ENCODE data around the gene RFFL.

RFFL gene

DNA sequence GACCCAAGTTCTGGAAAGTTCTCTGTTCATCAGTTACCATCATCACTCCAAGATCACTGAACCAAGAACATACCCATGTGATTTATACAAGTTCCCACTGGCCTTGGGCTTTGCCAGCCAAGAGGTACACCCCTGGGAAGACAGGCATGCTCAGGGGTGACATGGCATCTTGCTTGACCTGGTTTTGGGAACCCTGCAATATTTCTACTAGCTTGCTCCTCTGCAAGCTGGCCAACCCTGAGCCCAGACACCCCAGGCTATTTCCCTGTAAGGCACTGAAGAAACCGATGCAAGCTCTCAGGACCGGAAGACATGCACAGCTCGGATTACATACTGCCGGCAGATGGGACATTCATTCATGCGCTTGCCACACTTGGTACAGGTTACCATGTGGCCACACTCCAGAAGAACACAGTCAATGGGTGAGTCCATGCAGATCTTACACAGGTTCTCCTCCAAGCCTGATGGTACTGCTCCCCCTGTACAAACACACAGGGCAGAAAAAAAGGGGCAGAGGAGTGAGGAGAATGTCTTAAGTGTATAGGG is 51.8 kb downstream of the RFFL start:
- POLR2A ChIA-PET = no interaction called here
- CTCF ChIA-PET = interaction anchor here (0.6 to 1.0 kb wide), 4 partner anchors 11 to 1766 kb away, joined by 3 to 5 read pairs (median 4); no protein-coding TSS in a partner anchor
- TF ChIP-seq ZNF600 (tag by site-specific recombination; IDR thresholded peaks at IDR 0.05) (no peak), ZNF623 (tag by site-specific recombination; IDR thresholded peaks at IDR 0.05) (no peak)
- TF ChIP-seq, protein P1, sequence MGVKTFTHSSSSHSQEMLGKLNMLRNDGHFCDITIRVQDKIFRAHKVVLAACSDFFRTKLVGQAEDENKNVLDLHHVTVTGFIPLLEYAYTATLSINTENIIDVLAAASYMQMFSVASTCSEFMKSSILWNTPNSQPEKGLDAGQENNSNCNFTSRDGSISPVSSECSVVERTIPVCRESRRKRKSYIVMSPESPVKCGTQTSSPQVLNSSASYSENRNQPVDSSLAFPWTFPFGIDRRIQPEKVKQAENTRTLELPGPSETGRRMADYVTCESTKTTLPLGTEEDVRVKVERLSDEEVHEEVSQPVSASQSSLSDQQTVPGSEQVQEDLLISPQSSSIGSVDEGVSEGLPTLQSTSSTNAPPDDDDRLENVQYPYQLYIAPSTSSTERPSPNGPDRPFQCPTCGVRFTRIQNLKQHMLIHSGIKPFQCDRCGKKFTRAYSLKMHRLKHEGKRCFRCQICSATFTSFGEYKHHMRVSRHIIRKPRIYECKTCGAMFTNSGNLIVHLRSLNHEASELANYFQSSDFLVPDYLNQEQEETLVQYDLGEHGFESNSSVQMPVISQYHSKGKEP (tag by site-specific recombination; IDR thresholded peaks at IDR 0.05) = peak; percentile 32; the same call in 1 of the 2 replicates
- TF ChIP-seq, protein P2, sequence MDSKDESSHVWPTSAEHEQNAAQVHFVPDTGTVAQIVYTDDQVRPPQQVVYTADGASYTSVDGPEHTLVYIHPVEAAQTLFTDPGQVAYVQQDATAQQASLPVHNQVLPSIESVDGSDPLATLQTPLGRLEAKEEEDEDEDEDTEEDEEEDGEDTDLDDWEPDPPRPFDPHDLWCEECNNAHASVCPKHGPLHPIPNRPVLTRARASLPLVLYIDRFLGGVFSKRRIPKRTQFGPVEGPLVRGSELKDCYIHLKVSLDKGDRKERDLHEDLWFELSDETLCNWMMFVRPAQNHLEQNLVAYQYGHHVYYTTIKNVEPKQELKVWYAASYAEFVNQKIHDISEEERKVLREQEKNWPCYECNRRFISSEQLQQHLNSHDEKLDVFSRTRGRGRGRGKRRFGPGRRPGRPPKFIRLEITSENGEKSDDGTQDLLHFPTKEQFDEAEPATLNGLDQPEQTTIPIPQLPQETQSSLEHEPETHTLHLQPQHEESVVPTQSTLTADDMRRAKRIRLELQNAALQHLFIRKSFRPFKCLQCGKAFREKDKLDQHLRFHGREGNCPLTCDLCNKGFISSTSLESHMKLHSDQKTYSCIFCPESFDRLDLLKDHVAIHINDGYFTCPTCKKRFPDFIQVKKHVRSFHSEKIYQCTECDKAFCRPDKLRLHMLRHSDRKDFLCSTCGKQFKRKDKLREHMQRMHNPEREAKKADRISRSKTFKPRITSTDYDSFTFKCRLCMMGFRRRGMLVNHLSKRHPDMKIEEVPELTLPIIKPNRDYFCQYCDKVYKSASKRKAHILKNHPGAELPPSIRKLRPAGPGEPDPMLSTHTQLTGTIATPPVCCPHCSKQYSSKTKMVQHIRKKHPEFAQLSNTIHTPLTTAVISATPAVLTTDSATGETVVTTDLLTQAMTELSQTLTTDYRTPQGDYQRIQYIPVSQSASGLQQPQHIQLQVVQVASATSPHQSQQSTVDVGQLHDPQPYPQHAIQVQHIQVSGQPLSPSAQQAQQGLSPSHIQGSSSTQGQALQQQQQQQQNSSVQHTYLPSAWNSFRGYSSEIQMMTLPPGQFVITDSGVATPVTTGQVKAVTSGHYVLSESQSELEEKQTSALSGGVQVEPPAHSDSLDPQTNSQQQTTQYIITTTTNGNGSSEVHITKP (tag by site-specific recombination; IDR thresholded peaks at IDR 0.05) = peak; percentile 71

DNA sequence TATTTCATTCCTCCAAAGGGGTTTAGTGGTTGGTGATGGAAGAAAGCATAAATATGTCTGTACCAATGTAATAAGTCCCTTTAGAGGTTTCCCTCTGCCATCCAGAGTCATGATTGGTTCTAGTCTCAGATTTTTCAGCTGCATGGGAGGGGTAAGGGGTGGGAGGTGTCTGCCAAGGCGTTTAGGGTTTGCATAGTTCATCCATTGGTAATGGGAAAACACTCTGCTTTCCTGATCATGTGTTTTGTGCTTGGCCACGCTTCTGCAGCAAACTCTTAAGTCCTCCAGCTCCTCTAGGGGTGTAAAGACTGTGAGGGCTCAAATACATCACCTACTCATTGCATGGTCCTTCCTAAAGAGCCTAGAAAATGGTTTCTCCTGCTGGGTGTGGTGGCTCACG is 53.4 kb downstream of the RFFL start:
- H3K36me3 ChIP-seq (ENCODE audit: control insufficient read depth in 2 of 2, insufficient read depth in 1 of 2, low read length in 2 of 2) = peaks cover 4 to 67% of the 10 kb centered on the region in 2 experiments
- H3K4me1 ChIP-seq (ENCODE audit: control insufficient read depth, insufficient read depth, low read length) = 0 out of 2 replicates have a peak, but pooled peaks cover 2% of the 10 kb centered on the region
- no peak for TF ChIP-seq ZNF514 (tag by site-specific recombination; IDR thresholded peaks at IDR 0.05)
- no peak for TF ChIP-seq ZNF174 (tag by site-specific recombination; IDR thresholded peaks at IDR 0.05)
- TF ChIP-seq, protein P3, sequence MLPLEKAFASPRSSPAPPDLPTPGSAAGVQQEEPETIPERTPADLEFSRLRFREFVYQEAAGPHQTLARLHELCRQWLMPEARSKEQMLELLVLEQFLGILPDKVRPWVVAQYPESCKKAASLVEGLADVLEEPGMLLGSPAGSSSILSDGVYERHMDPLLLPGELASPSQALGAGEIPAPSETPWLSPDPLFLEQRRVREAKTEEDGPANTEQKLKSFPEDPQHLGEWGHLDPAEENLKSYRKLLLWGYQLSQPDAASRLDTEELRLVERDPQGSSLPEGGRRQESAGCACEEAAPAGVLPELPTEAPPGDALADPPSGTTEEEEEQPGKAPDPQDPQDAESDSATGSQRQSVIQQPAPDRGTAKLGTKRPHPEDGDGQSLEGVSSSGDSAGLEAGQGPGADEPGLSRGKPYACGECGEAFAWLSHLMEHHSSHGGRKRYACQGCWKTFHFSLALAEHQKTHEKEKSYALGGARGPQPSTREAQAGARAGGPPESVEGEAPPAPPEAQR (tag by site-specific recombination; IDR thresholded peaks at IDR 0.05) = no peak
- no peak for TF ChIP-seq ZNF223 (tag by site-specific recombination; IDR thresholded peaks at IDR 0.05)
- no peak for TF ChIP-seq ZNF341 (tag by site-specific recombination; IDR thresholded peaks at IDR 0.05; ENCODE audit: low read depth)
- no peak for TF ChIP-seq FEZF1 (tag by site-specific recombination; IDR thresholded peaks at IDR 0.05)
- TF ChIP-seq ZNF792 (tag by site-specific recombination; IDR thresholded peaks at IDR 0.05) = no peak
- TF ChIP-seq SALL2 (tag by site-specific recombination; IDR thresholded peaks at IDR 0.05; ENCODE audit: borderline replicate concordance) = no peak
- TF ChIP-seq ZNF169 (tag by site-specific recombination; IDR thresholded peaks at IDR 0.05) = no peak
- TF ChIP-seq TRIM28 (IDR thresholded peaks at IDR 0.05; ENCODE audit: borderline replicate concordance, low read length) = no peak
- TF ChIP-seq YY2 (tag by site-specific recombination; IDR thresholded peaks at IDR 0.05) = no peak
- no peak for TF ChIP-seq ZNF830 (tag by site-specific recombination; IDR thresholded peaks at IDR 0.05; ENCODE audit: low read depth)
- TF ChIP-seq, protein P4, sequence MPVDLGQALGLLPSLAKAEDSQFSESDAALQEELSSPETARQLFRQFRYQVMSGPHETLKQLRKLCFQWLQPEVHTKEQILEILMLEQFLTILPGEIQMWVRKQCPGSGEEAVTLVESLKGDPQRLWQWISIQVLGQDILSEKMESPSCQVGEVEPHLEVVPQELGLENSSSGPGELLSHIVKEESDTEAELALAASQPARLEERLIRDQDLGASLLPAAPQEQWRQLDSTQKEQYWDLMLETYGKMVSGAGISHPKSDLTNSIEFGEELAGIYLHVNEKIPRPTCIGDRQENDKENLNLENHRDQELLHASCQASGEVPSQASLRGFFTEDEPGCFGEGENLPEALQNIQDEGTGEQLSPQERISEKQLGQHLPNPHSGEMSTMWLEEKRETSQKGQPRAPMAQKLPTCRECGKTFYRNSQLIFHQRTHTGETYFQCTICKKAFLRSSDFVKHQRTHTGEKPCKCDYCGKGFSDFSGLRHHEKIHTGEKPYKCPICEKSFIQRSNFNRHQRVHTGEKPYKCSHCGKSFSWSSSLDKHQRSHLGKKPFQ (tag by site-specific recombination; IDR thresholded peaks at IDR 0.05) = no peak
- TF ChIP-seq, protein P5, sequence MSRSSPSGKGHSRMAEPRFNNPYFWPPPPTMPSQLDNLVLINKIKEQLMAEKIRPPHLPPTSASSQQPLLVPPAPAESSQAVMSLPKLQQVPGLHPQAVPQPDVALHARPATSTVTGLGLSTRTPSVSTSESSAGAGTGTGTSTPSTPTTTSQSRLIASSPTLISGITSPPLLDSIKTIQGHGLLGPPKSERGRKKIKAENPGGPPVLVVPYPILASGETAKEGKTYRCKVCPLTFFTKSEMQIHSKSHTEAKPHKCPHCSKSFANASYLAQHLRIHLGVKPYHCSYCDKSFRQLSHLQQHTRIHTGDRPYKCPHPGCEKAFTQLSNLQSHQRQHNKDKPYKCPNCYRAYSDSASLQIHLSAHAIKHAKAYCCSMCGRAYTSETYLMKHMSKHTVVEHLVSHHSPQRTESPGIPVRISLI (tag by site-specific recombination; IDR thresholded peaks at IDR 0.05) = no peak
- no peak for TF ChIP-seq GFI1B (tag by site-specific recombination; IDR thresholded peaks at IDR 0.05)
- TF ChIP-seq ZNF10 (tag by site-specific recombination; IDR thresholded peaks at IDR 0.05) = no peak
- no peak for TF ChIP-seq ZNF404 (tag by site-specific recombination; IDR thresholded peaks at IDR 0.05)
- CTCF ChIA-PET = interaction anchor here (0.6 to 0.9 kb wide), 3 partner anchors 15 to 109 kb away, joined by 3 to 4 read pairs (median 4); partner anchors contain the start of gene RAD51D
- H3K27ac ChIP-seq (ENCODE audit: extremely low read depth, low read depth, low read length) = no peak overlapping the region
- no peak overlapping the region for H3K4me3 ChIP-seq (ENCODE audit: low read depth, low read length)
- no peaks in the 10 kb centered on the region for H3K9me3 ChIP-seq (ENCODE audit: control insufficient read depth, insufficient read depth, low read depth, low read length)
- POLR2A ChIA-PET = interaction anchor here (0.9 kb wide), 1 partner anchor 13 kb away, joined by 3 read pairs; no protein-coding TSS in a partner anchor

More for the DNA sequence above, 51.8 kb downstream of the RFFL start:
- Histone ChIP-seq H3K4me1 (ENCODE audit: control insufficient read depth, insufficient read depth, low read length) (0 out of 2 replicates have a peak, but pooled peaks cover 2% of the 10 kb centered on the region), H3K36me3 (ENCODE audit: control insufficient read depth in 2 of 2, insufficient read depth in 1 of 2, low read length in 2 of 2) (peaks cover 10 to 70% of the 10 kb centered on the region in 2 experiments; a peak in 2 of 3 replicates), H3K9me3 (ENCODE audit: control insufficient read depth, insufficient read depth, low read depth, low read length) (no peaks in the 10 kb centered on the region), H3K4me3 (ENCODE audit: low read depth, low read length) (no peak overlapping the region), H3K27ac (ENCODE audit: extremely low read depth, low read depth, low read length) (no peak overlapping the region)
